ENCODE data around the gene VAC14.

VAC14 gene

DNA sequence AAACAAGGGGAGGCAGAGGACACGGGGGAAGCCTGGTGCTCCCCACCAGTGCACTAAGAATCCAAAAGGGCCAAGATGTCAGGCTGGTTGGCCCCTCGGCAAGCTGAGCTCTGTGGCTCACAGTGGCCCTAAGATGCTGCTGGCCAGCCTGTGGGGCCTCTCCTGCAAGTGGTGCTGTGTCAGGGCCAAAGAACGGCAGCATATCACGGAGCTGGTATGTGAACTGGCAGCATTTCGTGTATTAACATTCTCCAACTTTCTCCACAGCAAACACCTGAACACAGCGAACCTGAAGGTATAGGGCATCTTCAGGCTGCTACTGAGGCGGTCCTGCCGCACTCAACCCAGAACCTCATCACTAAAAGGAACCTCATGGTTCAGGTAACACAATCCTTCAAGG lies 34.8 kb downstream of the VAC14 start:
- TF ChIP-seq, protein P1, sequence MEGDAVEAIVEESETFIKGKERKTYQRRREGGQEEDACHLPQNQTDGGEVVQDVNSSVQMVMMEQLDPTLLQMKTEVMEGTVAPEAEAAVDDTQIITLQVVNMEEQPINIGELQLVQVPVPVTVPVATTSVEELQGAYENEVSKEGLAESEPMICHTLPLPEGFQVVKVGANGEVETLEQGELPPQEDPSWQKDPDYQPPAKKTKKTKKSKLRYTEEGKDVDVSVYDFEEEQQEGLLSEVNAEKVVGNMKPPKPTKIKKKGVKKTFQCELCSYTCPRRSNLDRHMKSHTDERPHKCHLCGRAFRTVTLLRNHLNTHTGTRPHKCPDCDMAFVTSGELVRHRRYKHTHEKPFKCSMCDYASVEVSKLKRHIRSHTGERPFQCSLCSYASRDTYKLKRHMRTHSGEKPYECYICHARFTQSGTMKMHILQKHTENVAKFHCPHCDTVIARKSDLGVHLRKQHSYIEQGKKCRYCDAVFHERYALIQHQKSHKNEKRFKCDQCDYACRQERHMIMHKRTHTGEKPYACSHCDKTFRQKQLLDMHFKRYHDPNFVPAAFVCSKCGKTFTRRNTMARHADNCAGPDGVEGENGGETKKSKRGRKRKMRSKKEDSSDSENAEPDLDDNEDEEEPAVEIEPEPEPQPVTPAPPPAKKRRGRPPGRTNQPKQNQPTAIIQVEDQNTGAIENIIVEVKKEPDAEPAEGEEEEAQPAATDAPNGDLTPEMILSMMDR (IDR thresholded peaks at IDR 0.05) = no peak

DNA sequence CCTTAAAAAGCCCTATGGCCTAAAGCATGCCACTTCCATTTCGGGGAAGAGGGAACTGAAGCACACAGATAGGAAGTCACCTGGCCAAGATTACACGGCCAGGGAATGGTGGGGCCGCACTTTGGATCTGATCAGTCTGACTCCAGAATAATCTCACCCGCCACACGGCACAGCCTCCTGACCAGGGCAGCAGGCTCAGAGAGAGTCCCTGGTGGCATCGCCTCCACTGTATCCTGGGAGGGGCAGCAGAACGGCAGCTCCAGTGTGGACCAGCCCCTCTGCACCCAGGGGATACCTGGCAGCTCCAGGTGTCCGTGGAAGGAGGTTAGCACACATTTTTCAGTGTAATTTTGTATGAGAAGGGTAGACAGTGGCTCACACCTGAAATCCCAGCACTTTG lies 35.5 kb downstream of the VAC14 start:
- TF ChIP-seq, protein P1 (IDR thresholded peaks at IDR 0.05) = no peak

DNA sequence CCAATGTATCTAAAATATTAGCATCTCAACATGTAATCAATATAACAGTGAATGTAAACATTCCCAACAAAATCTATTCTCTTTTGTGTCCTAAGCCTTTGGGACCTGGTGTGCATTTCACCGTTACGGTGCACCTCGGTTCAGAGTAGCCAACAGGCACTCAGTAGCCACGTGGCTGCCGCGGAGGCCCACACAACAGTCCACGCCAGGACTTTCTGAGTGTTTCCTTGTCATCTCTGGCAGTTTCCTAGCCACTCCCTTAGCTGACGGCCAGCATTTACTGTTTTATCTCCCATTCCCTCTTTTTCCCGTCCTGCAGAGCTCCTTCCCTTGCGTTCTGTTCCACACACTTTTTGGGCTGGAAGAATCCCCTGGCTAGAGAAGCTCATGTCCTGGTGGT lies 36.3 kb downstream of the VAC14 start:
- TF ChIP-seq, protein P1 (IDR thresholded peaks at IDR 0.05) = no peak

DNA sequence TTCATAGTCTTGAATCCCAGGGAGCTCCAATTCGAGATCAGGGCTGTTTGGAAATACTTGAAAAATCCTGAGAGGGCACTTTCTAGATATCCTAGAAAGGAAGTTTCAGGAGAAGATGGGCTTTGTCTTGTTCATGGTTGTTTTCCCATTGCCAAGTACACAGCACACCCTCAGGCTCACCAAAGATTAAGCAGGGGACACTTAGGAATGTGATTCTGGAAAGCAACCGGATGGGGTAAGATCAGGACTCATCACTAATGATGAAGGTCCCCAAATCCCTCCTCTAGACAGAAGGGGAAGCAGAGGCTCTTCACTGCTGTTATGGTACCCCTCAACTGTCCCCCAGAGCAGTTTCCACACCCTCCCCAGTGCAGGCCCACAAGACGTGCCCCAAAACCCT lies 40.7 kb downstream of the VAC14 start:
- TF ChIP-seq, protein P1 (IDR thresholded peaks at IDR 0.05) = no peak

DNA sequence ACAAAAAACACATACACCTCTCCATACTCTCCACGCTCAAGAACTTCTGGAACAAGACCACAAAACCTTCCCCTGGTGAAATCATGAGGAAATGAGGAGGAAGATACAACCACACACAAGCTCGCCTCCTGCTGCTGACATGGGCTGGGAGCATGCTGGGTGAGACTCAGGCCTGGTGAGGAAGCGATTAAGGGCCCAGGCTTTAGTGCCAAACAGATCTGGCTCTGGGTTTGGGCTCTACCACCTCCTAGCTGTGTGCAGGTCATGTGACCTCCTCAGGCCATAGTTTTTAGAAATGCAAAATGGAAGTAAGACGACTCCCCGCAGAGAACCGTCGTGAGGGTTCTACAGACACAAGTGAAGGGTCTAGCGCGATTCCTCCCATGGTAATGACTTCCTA lies 41.3 kb downstream of the VAC14 start:
- TF ChIP-seq, protein P1 (IDR thresholded peaks at IDR 0.05) = no peak

DNA sequence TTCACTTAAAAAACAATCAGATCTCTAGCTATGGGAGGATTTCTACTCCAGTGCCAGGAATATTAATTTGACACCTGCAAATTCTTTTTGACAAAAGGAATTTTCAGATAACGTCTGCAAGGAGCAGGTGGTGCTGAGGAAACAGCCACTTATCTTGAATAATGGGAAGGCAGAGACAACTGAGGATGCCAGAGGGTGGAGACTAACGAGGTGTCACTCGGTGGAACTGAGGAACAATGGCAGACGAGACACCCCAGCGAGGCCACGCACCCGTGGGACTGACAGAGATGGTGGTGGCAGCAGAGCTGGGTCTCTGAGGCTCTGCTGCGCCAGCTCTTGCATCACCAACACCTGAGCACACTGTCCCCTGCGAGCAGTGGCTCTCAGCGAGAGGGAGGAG lies 42.2 kb downstream of the VAC14 start:
- TF ChIP-seq, protein P1 (IDR thresholded peaks at IDR 0.05) = no peak

DNA sequence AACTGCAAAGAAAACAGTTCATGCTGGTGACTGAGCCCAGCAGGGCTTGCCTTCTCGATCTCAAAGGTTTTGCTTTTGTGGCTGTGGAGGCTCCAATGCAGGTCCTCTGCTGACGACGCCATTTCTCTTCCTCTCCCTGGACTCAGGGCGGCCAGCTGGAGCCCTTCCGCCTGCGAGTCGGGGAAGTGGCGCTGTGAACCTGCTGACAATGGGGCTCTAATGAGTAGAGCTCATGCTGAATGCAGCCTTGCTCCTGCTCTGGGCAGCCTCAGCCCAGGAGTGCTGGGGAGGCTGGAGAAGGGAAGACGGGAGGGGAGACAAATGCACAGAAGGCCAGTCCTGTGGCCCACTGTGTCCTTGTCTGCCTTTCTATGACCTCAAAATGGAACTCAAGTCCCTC lies 43.8 kb downstream of the VAC14 start:
- TF ChIP-seq, protein P1 (IDR thresholded peaks at IDR 0.05) = no peak

DNA sequence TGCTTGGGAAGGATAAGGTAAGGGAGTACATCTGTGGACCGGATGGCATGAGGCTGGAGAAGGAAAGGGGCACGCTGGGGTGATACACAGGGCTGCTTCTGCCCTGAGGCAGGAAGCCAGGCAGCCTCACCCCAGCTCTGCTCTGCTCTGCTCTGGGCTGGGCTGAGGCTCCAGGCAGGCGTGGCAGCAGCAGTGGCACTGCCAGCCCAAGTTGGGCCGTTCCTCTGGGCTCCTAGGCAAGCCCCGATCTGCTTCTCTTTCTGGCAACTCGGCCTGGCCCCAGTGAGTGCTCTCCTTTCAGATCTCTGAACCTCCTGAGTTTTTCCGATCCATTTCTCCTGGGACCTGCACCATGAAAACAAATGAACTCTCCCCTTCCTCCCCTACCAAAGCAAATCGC lies 44.9 kb downstream of the VAC14 start:
- TF ChIP-seq, protein P1 (IDR thresholded peaks at IDR 0.05) = no peak
